Measurements from ENCODE around the gene GNAI3. TPM values are rescaled to one million over a fixed set of nuclear protein-coding genes. Genes with fewer than 3 reads are reported as not detected.

Gene GNAI3
- 4.4 to 6.0 TPM (median 5.2 TPM) in 5 replicates for total RNA-seq (2022; extraction: Qiagen RNA extraction)

DNA sequence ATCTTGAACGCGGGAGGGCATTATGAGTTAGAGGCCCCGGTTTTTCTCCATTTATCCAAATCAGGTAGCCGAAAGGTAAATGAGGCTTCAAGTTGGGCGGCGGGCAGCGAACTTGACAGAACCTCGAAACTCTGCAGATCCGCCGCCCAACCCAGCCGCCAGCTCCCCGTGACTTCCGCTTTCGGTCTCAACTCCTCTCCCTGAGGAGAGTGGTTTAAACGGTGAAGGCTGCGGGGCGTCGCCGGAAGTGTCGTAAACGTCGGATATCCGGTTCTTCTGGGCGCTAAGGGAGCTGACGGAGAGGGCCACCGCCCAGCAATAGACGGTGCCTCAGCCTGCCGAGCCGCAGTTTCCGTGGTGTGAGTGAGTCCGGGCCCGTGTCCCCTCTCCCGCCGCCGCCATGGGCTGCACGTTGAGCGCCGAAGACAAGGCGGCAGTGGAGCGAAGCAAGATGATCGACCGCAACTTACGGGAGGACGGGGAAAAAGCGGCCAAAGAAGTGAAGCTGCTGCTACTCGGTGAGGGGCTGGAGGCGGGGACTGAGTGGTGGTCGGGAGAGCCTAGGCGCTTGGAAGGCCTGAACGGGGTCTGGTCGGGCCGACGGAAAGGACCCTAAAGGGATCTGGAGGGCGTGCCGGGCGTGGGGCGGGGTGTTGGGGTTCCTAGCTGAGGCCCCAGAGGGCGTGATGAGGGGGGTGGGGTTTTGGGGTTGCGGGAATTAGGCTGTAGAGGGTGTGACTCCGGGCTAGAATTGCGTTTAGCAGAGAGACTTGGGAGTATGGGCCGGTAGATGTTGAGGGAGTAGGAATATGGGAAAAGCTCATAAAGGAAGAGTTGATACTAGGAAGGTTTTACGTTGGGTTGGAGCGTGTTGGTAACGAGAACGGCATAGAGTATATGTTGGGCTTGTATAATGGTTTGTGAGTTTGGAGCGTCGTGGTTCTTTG, at the start of gene GNAI3:
Gene GNAI3 (plus strand): TSS at position 295 of the 947 bp plus-strand sequence. CDS start 106 bp downstream, at position 401.

GRCh38 chr1:109509176-109510134, 39.0 kb upstream of the GNAI3 start, which contains the start of gene AMIGO1:
TSS of gene AMIGO1 (minus strand) at chr1:109509727. CDS start at chr1:109508912, 815 bp downstream.

DNA sequence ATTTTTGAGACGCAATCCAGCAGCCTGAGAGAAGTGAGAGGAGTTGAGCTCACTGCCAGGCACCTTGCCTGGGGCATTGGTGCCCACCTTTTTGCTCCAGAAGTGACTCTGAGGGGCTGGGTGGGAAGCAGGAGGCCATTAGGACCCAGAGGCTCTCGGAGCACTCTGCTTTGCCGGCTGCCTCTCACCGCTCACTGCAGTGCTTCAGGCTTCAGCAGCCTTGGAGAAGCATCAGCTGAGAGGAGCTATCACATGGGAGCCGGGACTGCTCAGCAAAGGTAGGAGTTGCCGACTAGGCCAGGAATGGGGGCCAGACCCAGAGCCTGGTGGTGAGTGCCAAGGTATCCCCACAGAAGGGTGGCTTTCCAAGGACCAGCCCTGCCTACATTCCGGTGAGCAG, 8.7 kb upstream of the GNAI3 start, which contains the start of gene GPR61:
Gene GPR61 (plus strand): TSS at position 197 of the 400 bp plus-strand sequence. CDS start 3,151 bp downstream, outside the sequence.

GRCh38 chr1:109619576-109620400, 71.4 kb downstream of the GNAI3 start, which contains the start of the genes AMPD2 and GNAT2:
TSS of gene AMPD2 (plus strand) at chr1:109619837. CDS start at chr1:109621176, 1,339 bp downstream.
TSS of gene GNAT2 (minus strand) at chr1:109619616. CDS start at chr1:109612870, 6,746 bp downstream.

GRCh38 chr1:109655615-109656519, 107.5 kb downstream of the GNAI3 start, which contains the start of gene GSTM4:
TSS of gene GSTM4 (plus strand) at chr1:109656099. CDS start at chr1:109656390, 291 bp downstream.

DNA sequence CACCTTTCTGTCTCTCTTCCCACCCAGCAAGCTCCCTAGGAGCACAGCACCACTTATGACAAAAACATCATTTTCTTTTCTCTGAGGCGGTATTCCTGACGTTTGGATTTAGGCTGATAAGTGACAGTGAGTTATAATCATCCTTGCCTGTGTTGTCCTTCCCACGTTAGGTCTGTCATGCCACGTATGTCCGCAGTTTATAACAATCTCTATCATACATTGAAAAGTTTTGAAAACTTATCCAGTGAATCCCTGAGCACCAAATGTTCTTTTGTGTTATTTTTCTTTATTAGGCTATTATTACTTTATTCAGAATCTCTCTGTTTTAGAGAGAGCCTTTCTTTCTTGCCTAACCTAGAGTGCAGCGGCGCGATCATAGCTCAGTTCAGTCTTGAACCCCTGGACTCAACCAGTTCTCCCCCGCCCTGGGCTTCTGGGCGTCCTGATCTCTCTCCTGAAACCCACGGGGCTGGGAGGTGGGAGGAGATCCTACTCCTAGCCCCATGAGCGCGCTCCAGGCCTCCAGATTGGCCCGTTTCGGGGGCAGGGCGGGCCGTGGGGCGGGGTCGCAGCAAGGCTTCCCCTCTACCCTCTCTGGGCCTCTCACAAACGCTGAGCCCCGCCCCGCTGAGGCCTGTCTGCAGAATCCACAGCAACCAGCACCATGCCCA, 119.2 kb downstream of the GNAI3 start, which contains the start of gene GSTM2:
Gene GSTM2 (plus strand): TSS at position 606 of the 671 bp plus-strand sequence. CDS start 59 bp downstream, at position 665.

Other genes starting within 250 kb of the GNAI3 start
- 0.23 to 0.38 TPM in 2 of 5 replicates, not detected in the others for gene MYBPHL, start 241.6 kb upstream of the GNAI3 start, total RNA-seq (2022; extraction: Qiagen RNA extraction)
- 3.7 to 6.1 TPM (median 4.0 TPM) in 5 replicates for gene SORT1, start 150.7 kb upstream of the GNAI3 start, total RNA-seq (2022; extraction: Qiagen RNA extraction)
- 101 to 113 TPM (median 106 TPM) in 5 replicates for gene PSMA5, start 122.2 kb upstream of the GNAI3 start, total RNA-seq (2022; extraction: Qiagen RNA extraction)
- gene SYPL2, start 82.1 kb upstream of the GNAI3 start, total RNA-seq (2022; extraction: Qiagen RNA extraction): 0.03 to 0.12 TPM (median 0.10 TPM) in 5 replicates
- gene ATXN7L2, start 64.7 kb upstream of the GNAI3 start, total RNA-seq (2022; extraction: Qiagen RNA extraction): 1.5 to 2.4 TPM (median 2.2 TPM) in 5 replicates
- 4.3 to 4.8 TPM (median 4.6 TPM) in 5 replicates for gene CYB561D1, start 54.5 kb upstream of the GNAI3 start, total RNA-seq (2022; extraction: Qiagen RNA extraction)
- gene AMIGO1, start 38.9 kb upstream of the GNAI3 start, total RNA-seq (2022; extraction: Qiagen RNA extraction): 0.86 to 1.3 TPM (median 1.1 TPM) in 5 replicates
- gene GPR61, start 8.7 kb upstream of the GNAI3 start, total RNA-seq (2022; extraction: Qiagen RNA extraction): not detected in 5 replicates
- 0.09 to 0.10 TPM (median 0.10 TPM) in 3 of 5 replicates, not detected in the others for gene GNAT2, start 71.0 kb downstream of the GNAI3 start, total RNA-seq (2022; extraction: Qiagen RNA extraction)
- gene AMPD2, start 71.2 kb downstream of the GNAI3 start, total RNA-seq (2022; extraction: Qiagen RNA extraction): 18.7 to 24.9 TPM (median 21.9 TPM) in 5 replicates
- gene GSTM4, start 107.5 kb downstream of the GNAI3 start, total RNA-seq (2022; extraction: Qiagen RNA extraction): 8.8 to 9.9 TPM (median 8.9 TPM) in 5 replicates
- gene GSTM2, start 119.4 kb downstream of the GNAI3 start, total RNA-seq (2022; extraction: Qiagen RNA extraction): 3.2 to 4.1 TPM (median 3.5 TPM) in 5 replicates
- gene GSTM1, start 139.2 kb downstream of the GNAI3 start, total RNA-seq (2022; extraction: Qiagen RNA extraction): not detected in 5 replicates
- gene GSTM5, start 163.6 kb downstream of the GNAI3 start, total RNA-seq (2022; extraction: Qiagen RNA extraction): not detected in 5 replicates
- 22.0 to 26.7 TPM (median 24.5 TPM) in 5 replicates for gene GSTM3, start 192.4 kb downstream of the GNAI3 start, total RNA-seq (2022; extraction: Qiagen RNA extraction)
- gene EPS8L3, start 215.3 kb downstream of the GNAI3 start, total RNA-seq (2022; extraction: Qiagen RNA extraction): 0.67 to 1.7 TPM (median 0.97 TPM) in 5 replicates